Suprapubic skin (tissue), 3 donors: ENCODE measurements around the gene CASP3.

ENCODE experiments used
- CTCF ChIP-seq, 2 donors: fragments of 200-600 bp in 1 of 2; fragments of 450-650 bp in 1 of 2; sonication (generic) in 1 of 2; IDR thresholded peaks; one replicate each; pipeline ENCODE4 v1.5.1; 2016 to 2019; ENCODE audit warnings: antibody characterized with exemption in 2 of 2, mild to moderate bottlenecking in 1 of 2, moderate library complexity in 1 of 2
- EP300 ChIP-seq: sonication (generic); formaldehyde crosslinking; IDR thresholded peaks from one replicate; pipeline ENCODE4 v1.6.1; 2017; ENCODE audit warnings: antibody characterized with exemption
- POLR2A ChIP-seq, 2 donors: fragments of 450-650 bp; IDR thresholded peaks; one replicate each; pipeline ENCODE4 v1.6.1; 2017; ENCODE audit warnings: antibody characterized with exemption in 2 of 2, mild to moderate bottlenecking in 2 of 2, moderate library complexity in 2 of 2

GRCh38 chr4:184628103-184628502 is 21.1 kb downstream of the CASP3 start:
- TF ChIP-seq CTCF (IDR thresholded peaks at IDR 0.05) (no peak), POLR2A (IDR thresholded peaks at IDR 0.05) (no peak), EP300 (no peak)
